Measurements from ENCODE around the gene LCP2.

Gene LCP2

GRCh38 chr5:170297589-170298462 is at the start of gene LCP2:
LCP2 (minus strand) TSS chr5:170297777; CDS start chr5:170297611, 166 bp downstream.
- no peak for DNase-seq

- DNase-seq = no peak
Measured at GRCh38 chr5:170347022-170347567, 49.5 kb upstream of the LCP2 start.

DNA sequence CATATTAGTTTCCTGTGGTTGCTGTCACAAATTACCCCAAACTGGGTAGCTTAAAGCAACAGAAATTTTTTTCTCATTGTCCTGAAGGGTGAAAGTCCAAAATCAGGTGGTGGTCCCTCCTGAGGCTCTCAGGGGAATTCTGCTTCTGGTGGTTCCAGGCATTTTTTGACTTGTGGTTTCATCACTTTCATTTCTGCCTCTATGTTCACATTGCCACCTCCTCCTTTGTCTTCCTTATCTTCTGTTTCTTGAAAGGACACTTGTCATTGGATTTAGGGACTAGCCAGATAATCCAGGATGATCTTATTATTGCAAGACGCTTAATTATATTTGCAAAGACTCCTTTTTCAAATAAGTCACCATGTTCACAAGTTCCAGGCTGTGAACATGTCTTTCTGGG is 48.4 kb upstream of the LCP2 start:
- DNase-seq = no peak

DNA sequence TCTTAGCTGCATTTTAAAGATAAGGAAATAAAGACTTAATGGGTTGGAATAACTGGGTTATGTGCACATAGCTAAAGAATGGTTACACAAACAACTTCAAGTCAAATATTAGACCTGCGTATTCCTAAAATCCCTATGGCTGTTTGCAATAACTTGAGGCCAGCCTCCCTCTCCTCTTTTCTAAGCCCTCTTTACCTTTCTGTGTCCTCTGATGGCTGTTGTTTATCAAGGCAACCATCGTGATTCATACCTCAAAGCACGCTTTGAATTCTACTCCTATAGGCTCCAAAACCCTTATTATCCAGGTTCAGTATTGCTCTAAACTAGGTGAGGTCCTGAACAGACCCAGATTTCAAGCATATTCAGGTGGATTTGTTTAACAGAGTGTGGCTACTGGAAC is 45.6 kb upstream of the LCP2 start:
- no peak for DNase-seq

GRCh38 chr5:170342153-170342725 is 44.7 kb upstream of the LCP2 start:
- no peak for DNase-seq

DNA sequence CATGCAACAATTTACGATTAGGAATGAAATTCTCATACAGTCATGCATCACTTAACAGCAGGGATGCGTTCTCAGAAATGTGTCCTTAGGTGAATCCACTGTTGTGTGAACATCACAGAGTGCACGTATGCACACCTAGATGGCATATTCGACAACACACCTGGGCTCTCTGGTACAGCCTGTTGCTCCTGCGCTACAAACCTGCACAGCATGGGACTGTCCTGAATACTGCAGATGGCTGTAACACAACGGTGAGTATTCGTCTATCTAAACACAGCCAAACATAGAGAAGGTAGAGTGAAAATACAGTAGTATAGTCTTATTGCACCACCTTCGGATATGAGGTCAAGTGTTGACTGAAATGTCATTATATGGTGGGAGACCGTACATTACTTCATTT is 44.0 kb upstream of the LCP2 start:
- DNase-seq = no peak

DNA sequence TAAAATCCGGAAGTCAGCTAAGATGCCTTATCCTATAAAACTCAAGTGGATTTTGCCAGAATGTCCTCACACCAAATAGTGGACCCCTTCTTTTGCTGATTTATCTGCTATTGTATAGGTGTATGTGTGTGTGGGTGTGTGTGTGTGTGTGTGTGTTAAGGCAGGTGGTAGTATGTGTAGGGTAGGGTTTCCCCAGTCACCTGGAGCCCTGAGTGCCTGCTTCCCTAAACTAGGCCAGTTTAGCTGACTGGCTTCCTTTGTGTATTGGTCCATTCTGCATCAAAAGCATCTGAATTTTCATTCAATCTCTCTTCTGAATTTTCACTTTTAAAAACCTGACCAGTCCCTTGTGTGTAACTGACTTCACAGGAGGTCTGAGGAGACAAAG is 42.2 kb upstream of the LCP2 start:
- DNase-seq = no peak

DNA sequence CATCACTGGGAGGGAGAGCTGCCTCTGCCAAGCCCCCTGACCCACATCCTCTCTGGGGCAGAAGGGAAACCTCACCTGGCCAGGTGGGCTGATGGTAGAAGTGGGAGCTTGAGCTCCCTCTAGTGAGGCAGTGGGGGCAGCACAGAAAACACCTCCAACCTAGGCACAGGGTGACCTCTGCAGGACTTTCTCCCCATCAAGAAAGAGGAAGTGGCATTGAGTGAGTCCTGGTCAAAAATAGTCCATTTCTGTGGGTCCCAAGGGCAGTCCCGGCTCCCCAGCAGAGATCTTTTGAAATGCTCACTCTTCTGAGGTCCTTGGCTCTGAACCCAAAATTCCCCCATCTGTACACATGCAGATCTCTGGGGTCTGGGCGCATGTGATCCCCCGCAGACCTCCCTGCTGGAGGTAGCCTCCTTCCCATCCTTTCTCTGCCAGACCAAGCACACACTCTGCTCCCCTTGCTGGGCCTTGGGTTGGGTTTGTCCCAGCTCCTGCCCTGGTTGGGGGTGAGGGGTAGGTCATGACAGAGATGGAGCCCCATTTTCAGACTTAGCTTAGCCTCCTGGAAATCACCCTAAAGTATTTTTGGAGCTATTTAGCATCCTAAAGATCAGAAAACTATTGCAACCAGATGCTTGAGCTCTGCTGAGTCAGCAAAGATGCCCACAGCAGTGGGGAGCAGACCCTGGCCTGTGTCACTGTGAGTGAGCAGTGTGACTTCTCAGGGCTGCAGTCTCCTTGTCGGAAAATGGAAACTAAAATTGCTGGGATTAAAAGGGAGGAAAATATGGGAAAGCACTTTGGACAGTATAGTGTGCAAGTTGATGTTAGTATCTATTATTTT is 41.6 kb upstream of the LCP2 start:
- no peak for DNase-seq

- no peak for DNase-seq
Measured at GRCh38 chr5:170338291-170338690, 40.7 kb upstream of the LCP2 start.

GRCh38 chr5:170337045-170337733 is 39.6 kb upstream of the LCP2 start:
- no peak for DNase-seq

GRCh38 chr5:170336065-170336464 is 38.5 kb upstream of the LCP2 start:
- DNase-seq = no peak

DNA sequence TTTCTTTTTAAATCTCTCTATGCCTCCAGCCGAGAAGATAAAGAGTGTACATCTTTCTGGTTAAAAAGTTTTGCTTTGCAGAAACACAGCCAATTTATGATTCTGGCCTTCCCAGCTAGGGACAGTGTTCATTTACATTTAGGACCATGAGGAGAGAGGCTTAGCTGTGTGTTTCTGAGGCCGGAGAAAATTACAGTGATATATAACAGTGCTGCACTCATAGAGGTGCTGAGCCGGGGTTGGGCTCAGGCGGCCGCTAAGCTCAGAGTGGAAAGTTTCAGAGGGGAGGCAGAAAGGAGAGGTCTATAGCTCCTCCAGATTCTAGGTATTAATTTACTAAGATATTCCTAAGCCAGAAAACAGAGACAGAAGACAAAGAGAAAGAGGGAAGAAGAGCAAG is 37.0 kb upstream of the LCP2 start:
- DNase-seq = no peak

- no peak for DNase-seq
Measured at GRCh38 chr5:170333161-170333910, 35.8 kb upstream of the LCP2 start.

DNA sequence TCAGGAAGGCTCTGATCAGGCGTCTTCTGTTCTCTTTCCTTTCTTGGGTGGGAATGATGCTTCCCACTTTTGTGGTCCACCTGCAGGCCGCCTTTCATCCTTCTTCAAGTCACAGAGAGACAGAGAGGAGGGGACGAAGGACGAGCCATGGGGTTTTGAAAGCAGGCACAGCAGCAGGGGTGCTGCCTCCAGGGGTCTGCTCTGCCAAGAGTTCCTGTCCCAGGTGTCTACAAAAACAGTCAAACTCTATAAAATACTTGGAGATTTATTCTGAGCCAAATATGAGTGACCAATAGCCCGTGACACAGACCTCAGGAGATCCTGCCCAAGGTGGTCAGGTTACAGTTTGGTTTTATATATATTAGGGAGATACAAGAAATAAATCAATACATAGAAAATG is 34.5 kb upstream of the LCP2 start:
- DNase-seq = no peak

GRCh38 chr5:170330568-170331054 is 33.0 kb upstream of the LCP2 start:
- no peak for DNase-seq

- DNase-seq = no peak
Measured at GRCh38 chr5:170329524-170329923, 31.9 kb upstream of the LCP2 start.

- DNase-seq = no peak
Measured at GRCh38 chr5:170327829-170328228, 30.3 kb upstream of the LCP2 start.

DNA sequence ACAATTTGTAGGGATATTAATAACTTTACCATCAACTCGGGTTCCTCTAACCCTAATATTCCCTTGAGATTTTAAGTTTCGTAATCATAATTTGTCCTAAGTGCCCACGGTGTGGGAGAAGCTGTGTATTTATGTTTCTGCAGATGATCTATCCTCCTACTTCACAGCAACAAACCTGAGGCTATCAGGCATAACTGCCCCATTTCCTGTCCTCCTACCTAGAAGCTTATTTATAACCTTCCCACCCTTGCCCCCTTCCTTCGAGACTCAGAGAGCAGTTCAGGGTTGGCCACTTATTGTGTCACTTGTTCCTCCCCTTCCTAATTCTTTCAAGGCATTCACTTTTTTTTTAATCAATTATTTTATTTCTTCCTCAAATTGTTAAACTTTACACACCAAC is 29.6 kb upstream of the LCP2 start:
- no peak for DNase-seq

DNA sequence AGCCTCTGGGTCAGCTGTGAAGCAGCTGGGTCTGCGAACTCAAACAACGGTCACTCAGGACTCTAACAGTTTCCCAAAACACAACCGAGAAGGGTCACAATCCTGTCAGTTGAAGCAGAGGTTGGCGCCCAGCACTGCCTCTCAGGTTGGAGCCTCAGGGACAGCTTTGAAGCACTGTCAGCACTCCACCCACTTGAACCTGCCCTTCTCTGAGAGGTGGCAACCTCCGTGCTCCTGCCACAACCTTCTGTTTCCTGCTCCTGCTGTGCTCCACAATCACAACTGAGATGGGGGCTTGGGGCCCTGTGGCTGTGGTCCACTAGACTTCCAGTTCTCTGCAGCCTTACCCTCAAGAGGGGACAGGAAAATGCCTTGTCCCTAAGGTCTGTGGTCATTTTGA is 21.7 kb upstream of the LCP2 start:
- no peak for DNase-seq

- DNase-seq = no peak
Measured at GRCh38 chr5:170317499-170317898, 19.9 kb upstream of the LCP2 start.

DNA sequence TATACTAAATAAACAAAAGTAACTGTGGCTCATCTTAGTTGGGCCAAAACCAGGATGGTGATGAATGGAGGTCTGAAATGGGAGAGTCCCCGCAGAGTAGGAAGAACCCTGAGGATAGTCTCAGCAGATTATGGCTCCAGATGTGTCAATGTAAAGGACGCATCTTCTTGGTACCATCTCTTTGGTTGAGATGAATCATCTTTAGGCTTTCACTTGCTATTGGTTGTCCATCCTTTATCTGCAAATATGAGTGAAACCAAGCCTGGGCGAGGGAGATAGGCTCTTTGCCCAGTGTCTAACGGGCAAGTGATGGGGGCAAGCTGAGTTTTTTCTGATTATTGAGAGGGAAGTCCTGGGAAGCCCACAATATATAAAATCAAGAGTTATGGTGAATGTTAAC is 19.4 kb upstream of the LCP2 start:
- DNase-seq = no peak

DNA sequence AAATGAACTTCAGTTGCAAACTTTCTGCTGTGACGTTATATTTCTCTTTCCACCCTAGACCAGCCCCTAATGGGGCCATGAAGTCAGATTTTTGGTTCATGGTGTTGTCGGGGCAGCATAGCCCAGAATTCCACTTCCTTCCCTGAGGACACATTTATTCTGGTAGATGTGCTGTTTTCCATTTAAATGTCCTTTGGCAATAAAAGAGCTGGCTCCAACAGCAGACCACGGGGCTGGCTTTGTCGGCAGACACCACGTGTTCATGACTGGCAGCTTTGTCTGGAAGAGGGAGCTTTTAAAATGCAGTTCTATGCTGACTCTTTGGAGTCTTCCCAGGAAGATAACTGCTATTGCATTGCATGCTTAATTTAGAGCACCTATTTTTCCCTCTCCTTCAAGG is 17.6 kb upstream of the LCP2 start:
- no peak for DNase-seq

All from NCI-H1105 (cell line).